ENCODE data around the gene SLC17A7. TPM values are rescaled to one million over a fixed set of nuclear protein-coding genes. Genes with fewer than 3 reads are reported as not detected.

The SLC17A7 gene
- total and polyA plus RNA-seq, 5 donors from 2014 or later: not detected

DNA sequence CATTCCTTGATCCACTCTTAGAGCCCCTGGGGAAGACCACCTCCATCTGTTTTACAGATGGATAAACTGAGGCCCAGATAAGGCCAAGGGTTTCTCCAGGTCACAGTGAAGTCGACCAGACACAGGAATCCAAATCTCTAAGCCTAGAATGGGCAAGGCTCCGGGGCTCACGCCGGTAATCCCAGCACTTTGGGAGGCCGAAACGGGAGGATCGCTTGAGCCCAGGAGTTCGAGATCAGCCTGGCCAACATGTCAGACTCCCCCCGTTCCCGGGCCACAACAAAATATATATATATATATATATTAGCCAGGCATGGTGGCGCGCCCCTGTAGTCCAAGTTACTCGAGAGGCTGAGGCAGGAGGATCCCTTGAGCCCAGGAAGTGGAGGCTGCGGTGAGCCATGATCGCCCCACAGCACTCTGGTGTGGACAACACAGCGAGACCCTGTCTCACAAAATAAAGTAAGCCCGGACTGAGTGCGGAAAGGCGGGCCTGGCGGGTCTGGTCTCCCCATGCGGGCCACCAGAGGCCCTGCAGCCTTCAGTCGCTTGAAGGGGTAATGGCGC, 45.5 kb upstream of the SLC17A7 start:
- Histone ChIP-seq H3K9me3 (ENCODE audit: control insufficient read depth in 2 of 2, low read length in 2 of 2) (no peaks in the 10 kb centered on the region), H3K27me3 (ENCODE audit: control insufficient read depth, insufficient read depth, low read length) (no peaks in the 10 kb centered on the region), H3K4me3 (ENCODE audit: low read depth, low read length) (no peak overlapping the region), H3K36me3 (ENCODE audit: control insufficient read depth, insufficient read depth, low read length) (peaks cover 62% of the 10 kb centered on the region), H3K4me1 (ENCODE audit: control insufficient read depth, insufficient read depth, low read length, poor library complexity, severe bottlenecking) (peaks cover 38% of the 10 kb centered on the region), H3K27ac (ENCODE audit: insufficient read depth, low read length, poor library complexity, severe bottlenecking) (peak overlapping the region; percentile 79)
- Mint-ChIP-seq H3K27me3 (no peaks in the 10 kb centered on the region), H3K4me1 (peaks cover 0 to 60% (median 29%) of the 10 kb centered on the region in 4 donors), H3K27ac (peak overlapping the region; percentile 97 to 98 (median 98)), H3K36me3 (peaks cover 35% of the 10 kb centered on the region), H3K9me3 (peaks cover 0 to 2% (median 0%) of the 10 kb centered on the region in 7 donors), H3K4me3 (peak overlapping the region; percentile 93 to 98 (median 98))
- no peak for DNase-seq
- ATAC-seq (ENCODE audit: low read depth in 2 of 2): no peak

- no peak overlapping the region for H3K27ac ChIP-seq (ENCODE audit: insufficient read depth, low read length, poor library complexity, severe bottlenecking)
- H3K27ac Mint-ChIP-seq: peak overlapping the region; percentile 57 to 98 (median 80)
- H3K9me3 Mint-ChIP-seq: peaks cover 0 to 1% (median 0%) of the 10 kb centered on the region in 7 donors
- H3K27me3 Mint-ChIP-seq: no peaks in the 10 kb centered on the region
- peaks cover 34% of the 10 kb centered on the region for H3K36me3 Mint-ChIP-seq
- H3K4me1 Mint-ChIP-seq: peaks cover 0 to 58% (median 28%) of the 10 kb centered on the region in 4 donors
- peaks cover 38% of the 10 kb centered on the region for H3K4me1 ChIP-seq (ENCODE audit: control insufficient read depth, insufficient read depth, low read length, poor library complexity, severe bottlenecking)
- peak overlapping the region in 1 of 4 donors; percentile 93 for H3K4me3 Mint-ChIP-seq
- H3K36me3 ChIP-seq (ENCODE audit: control insufficient read depth, insufficient read depth, low read length): peaks cover 61% of the 10 kb centered on the region
- no peaks in the 10 kb centered on the region for H3K9me3 ChIP-seq (ENCODE audit: control insufficient read depth in 2 of 2, low read length in 2 of 2)
- ATAC-seq (ENCODE audit: low read depth in 2 of 2) (no peak), DNase-seq (no peak)
- no peak overlapping the region for H3K4me3 ChIP-seq (ENCODE audit: low read depth, low read length)
- H3K27me3 ChIP-seq (ENCODE audit: control insufficient read depth, insufficient read depth, low read length): no peaks in the 10 kb centered on the region
Observed at GRCh38 chr19:49486232-49486631, 44.9 kb upstream of the SLC17A7 start.

- Histone ChIP-seq H3K4me1 (ENCODE audit: control insufficient read depth, insufficient read depth, low read length, poor library complexity, severe bottlenecking) (peaks cover 29% of the 10 kb centered on the region), H3K36me3 (ENCODE audit: control insufficient read depth, insufficient read depth, low read length) (peaks cover 64% of the 10 kb centered on the region), H3K4me3 (ENCODE audit: low read depth, low read length) (no peak overlapping the region), H3K27me3 (ENCODE audit: control insufficient read depth, insufficient read depth, low read length) (no peaks in the 10 kb centered on the region), H3K9me3 (ENCODE audit: control insufficient read depth in 2 of 2, low read length in 2 of 2) (no peaks in the 10 kb centered on the region), H3K27ac (ENCODE audit: insufficient read depth, low read length, poor library complexity, severe bottlenecking) (no peak overlapping the region)
- DNase-seq: no peak
- peaks cover 17% of the 10 kb centered on the region for H3K36me3 Mint-ChIP-seq
- H3K27ac Mint-ChIP-seq: peak overlapping the region in 2 of 3 donors; percentile 26 to 86
- H3K4me3 Mint-ChIP-seq: peak overlapping the region; percentile 15 to 82 (median 44)
- ATAC-seq (ENCODE audit: low read depth in 2 of 2): no peak
- H3K9me3 Mint-ChIP-seq: no peaks in the 10 kb centered on the region
- H3K27me3 Mint-ChIP-seq: no peaks in the 10 kb centered on the region
- peaks cover 2 to 46% (median 7%) of the 10 kb centered on the region in 4 donors for H3K4me1 Mint-ChIP-seq
Observed at GRCh38 chr19:49481020-49481683, 39.8 kb upstream of the SLC17A7 start.

GRCh38 chr19:49479975-49480628, 38.8 kb upstream of the SLC17A7 start:
- Mint-ChIP-seq H3K4me3 (peak overlapping the region in 3 of 4 donors; percentile 27 to 57 (median 46)), H3K27ac (peak overlapping the region in 1 of 3 donors; percentile 82)

DNA sequence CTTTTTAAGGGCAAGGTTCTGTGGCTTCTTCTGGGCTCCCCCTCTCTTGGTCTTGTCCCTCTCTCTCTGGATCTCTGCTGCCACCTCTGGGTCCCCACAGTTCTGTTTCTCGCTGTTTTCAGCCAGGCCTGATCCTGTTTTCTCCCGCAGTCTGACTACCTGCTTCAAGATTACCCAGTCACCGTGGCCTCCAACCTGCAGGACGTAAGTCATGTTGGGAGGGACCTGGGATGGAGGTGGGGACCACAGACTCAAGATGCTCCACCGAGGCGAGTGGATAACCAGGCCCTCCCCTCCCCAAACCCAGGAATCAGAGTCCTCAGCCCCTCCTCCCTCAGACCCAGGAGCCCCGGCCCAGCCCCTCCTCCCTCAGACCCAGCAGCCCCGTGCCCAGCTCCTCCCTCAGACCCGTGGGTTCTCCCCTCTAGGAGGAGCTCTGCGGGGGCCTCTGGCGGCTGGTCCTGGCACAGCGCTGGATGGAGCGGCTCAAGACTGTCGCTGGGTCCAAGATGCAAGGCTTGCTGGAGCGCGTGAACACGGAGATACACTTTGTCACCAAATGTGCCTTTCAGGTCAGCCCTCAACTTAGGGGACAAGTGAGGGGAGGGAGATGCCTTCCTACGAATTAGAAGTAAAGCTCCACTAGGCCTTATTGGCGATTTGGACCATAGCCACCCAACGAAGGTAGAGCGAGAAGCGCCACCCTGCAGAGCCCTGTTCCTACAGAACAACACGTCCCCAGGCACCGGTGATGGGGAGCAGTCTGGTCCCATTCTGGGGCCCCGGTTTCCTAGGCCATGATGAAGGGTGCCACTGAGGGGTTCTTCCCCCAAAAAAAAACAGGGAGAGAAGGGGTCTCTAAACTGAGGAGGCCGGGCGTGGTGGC, 34.9 kb upstream of the SLC17A7 start:
- no peaks in the 10 kb centered on the region for H3K9me3 ChIP-seq (ENCODE audit: control insufficient read depth in 2 of 2, low read length in 2 of 2)
- DNase-seq (peak; percentile 51 to 81 (median 63)), ATAC-seq (ENCODE audit: low read depth in 2 of 2) (peak; percentile 18 to 32)
- H3K27ac ChIP-seq (ENCODE audit: insufficient read depth, low read length, poor library complexity, severe bottlenecking): peak overlapping the region; percentile 95
- peak overlapping the region; percentile 95 for H3K4me3 ChIP-seq (ENCODE audit: low read depth, low read length)
- H3K36me3 Mint-ChIP-seq: peaks cover 13% of the 10 kb centered on the region
- H3K27me3 ChIP-seq (ENCODE audit: control insufficient read depth, insufficient read depth, low read length): no peaks in the 10 kb centered on the region
- H3K4me3 Mint-ChIP-seq: peak overlapping the region; percentile 93 to 98 (median 96)
- no peaks in the 10 kb centered on the region for H3K9me3 Mint-ChIP-seq
- peaks cover 3 to 54% (median 15%) of the 10 kb centered on the region in 4 donors for H3K4me1 Mint-ChIP-seq
- peak overlapping the region; percentile 96 to 99 (median 98) for H3K27ac Mint-ChIP-seq
- H3K27me3 Mint-ChIP-seq: no peaks in the 10 kb centered on the region
- peaks cover 69% of the 10 kb centered on the region for H3K4me1 ChIP-seq (ENCODE audit: control insufficient read depth, insufficient read depth, low read length, poor library complexity, severe bottlenecking)
- H3K36me3 ChIP-seq (ENCODE audit: control insufficient read depth, insufficient read depth, low read length): peaks cover 29% of the 10 kb centered on the region

More at GRCh38 chr19:49479975-49480628, 38.8 kb upstream of the SLC17A7 start:
- Mint-ChIP-seq H3K9me3 (no peaks in the 10 kb centered on the region), H3K4me1 (peaks cover 2 to 48% (median 5%) of the 10 kb centered on the region in 4 donors), H3K36me3 (peaks cover 21% of the 10 kb centered on the region), H3K27me3 (no peaks in the 10 kb centered on the region)
- Histone ChIP-seq H3K36me3 (ENCODE audit: control insufficient read depth, insufficient read depth, low read length) (peaks cover 54% of the 10 kb centered on the region), H3K27me3 (ENCODE audit: control insufficient read depth, insufficient read depth, low read length) (no peaks in the 10 kb centered on the region), H3K9me3 (ENCODE audit: control insufficient read depth in 2 of 2, low read length in 2 of 2) (no peaks in the 10 kb centered on the region), H3K4me3 (ENCODE audit: low read depth, low read length) (no peak overlapping the region), H3K4me1 (ENCODE audit: control insufficient read depth, insufficient read depth, low read length, poor library complexity, severe bottlenecking) (peaks cover 40% of the 10 kb centered on the region), H3K27ac (ENCODE audit: insufficient read depth, low read length, poor library complexity, severe bottlenecking) (no peak overlapping the region)
- ATAC-seq (ENCODE audit: low read depth in 2 of 2): no peak
- no peak for DNase-seq

DNA sequence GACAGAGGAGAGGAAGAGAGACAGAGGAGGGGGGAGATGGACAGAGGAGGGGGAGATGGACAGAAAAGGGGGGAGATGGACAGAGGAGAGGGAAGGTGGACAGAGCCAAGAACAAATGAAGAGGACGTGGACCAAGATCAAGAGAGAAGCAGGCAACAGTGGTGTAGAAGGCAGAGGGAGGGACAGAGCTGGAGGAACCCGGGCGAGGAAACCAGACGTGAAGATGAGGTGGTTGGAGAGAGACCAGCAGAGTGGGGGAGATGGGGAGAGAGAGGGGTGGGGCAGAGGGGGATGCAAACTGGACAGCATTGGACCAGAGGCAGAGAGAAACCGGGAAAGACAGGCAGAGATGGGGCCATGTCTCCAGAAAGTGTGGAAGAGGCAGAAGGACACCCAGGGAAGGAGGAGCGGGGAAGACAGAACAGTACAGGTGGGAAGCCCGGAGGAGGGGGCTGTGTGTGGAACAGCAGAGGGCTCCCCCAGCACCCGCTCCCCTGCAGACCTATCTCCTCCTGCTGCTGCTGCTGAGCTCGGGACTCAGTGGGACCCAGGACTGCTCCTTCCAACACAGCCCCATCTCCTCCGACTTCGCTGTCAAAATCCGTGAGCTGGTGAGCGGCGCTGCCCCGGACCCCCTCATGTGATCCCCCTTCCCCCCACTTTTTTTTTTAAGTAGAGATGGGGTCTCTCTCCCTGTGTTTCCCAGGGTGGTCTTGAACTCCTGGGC, 34.0 kb upstream of the SLC17A7 start:
- Histone ChIP-seq H3K4me3 (ENCODE audit: low read depth, low read length) (peak overlapping the region; percentile 95), H3K9me3 (ENCODE audit: control insufficient read depth in 2 of 2, low read length in 2 of 2) (no peaks in the 10 kb centered on the region), H3K4me1 (ENCODE audit: control insufficient read depth, insufficient read depth, low read length, poor library complexity, severe bottlenecking) (peaks cover 72% of the 10 kb centered on the region), H3K27ac (ENCODE audit: insufficient read depth, low read length, poor library complexity, severe bottlenecking) (peak overlapping the region; percentile 95), H3K27me3 (ENCODE audit: control insufficient read depth, insufficient read depth, low read length) (no peaks in the 10 kb centered on the region), H3K36me3 (ENCODE audit: control insufficient read depth, insufficient read depth, low read length) (peaks cover 24% of the 10 kb centered on the region)
- Mint-ChIP-seq H3K4me1 (peaks cover 3 to 58% (median 21%) of the 10 kb centered on the region in 4 donors), H3K27ac (peak overlapping the region; percentile 96 to 99 (median 98)), H3K9me3 (peaks cover 0 to under 1% (median 0%) of the 10 kb centered on the region in 7 donors), H3K27me3 (peaks cover 1% of the 10 kb centered on the region), H3K4me3 (peak overlapping the region; percentile 93 to 98 (median 96)), H3K36me3 (peaks cover 9% of the 10 kb centered on the region)
- ATAC-seq (ENCODE audit: low read depth in 2 of 2) (no peak), DNase-seq (peak in 1 of 3 donors; percentile 40)

Measured in CD4-positive, CD25-positive, alpha-beta regulatory T cell (primary cell).